Nephron progenitor cell (in vitro differentiated cells): ENCODE data around the gene XBP1.

ENCODE experiments used
- DNase-seq: peaks from one replicate; pipeline ENCODE4 v3.0.0; 2021
- H3K27ac Mint-ChIP-seq: 2 replicates; pipeline ENCODE4 v1.8.0; 2021; ENCODE audit warnings: mild to moderate bottlenecking, moderate library complexity, mixed read lengths
- H3K27me3 Mint-ChIP-seq: 2 replicates; pipeline ENCODE4 v1.8.0; 2021; ENCODE audit warnings: mild to moderate bottlenecking, low read depth, mixed read lengths; ENCODE audit not compliant: poor library complexity
- H3K36me3 Mint-ChIP-seq: 2 replicates; pipeline ENCODE4 v1.8.0; 2021; ENCODE audit warnings: low read depth, mixed read lengths
- H3K4me1 Mint-ChIP-seq: 2 replicates; pipeline ENCODE4 v1.8.0; 2021; ENCODE audit warnings: mixed read lengths
- H3K4me3 Mint-ChIP-seq: 2 replicates; pipeline ENCODE4 v1.8.0; 2021; ENCODE audit warnings: mild to moderate bottlenecking, moderate library complexity, mixed read lengths
- H3K9me3 Mint-ChIP-seq: 2 replicates; pipeline ENCODE4 v1.8.0; 2021; ENCODE audit warnings: mild to moderate bottlenecking, moderate library complexity, mixed read lengths
- CTCF ChIP-seq: fragments of 200-600 bp; sonication (generic); IDR thresholded peaks from 2 replicates; pipeline ENCODE4 v1.5.0; 2021; ENCODE audit warnings: antibody characterized with exemption

XBP1 gene

DNA sequence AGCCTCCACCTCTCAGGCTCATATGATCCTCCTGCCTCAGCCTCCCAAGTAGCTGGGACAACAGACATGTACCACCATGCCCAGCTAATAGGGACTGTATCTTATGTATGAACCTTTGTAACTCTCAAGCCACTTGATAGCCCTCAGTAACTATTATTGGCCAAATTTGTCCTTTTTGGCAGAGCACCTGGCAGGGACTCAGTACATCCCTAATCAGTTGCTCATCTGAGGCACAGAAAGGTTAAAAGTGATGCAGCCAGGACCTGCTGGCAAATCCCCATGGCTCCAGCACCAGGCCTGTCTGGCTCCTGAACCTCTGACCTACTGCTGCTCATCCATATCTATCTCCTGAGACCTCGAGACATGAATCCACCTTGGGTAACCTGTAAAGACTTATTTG is 21.1 kb upstream of the XBP1 start:
- no peak overlapping the region for H3K4me3 Mint-ChIP-seq
- H3K27me3 Mint-ChIP-seq: no peaks in the 10 kb centered on the region
- H3K4me1 Mint-ChIP-seq: peaks cover 36% of the 10 kb centered on the region
- no peaks in the 10 kb centered on the region for H3K9me3 Mint-ChIP-seq
- H3K36me3 Mint-ChIP-seq: peaks cover 5% of the 10 kb centered on the region
- no peak overlapping the region for H3K27ac Mint-ChIP-seq
- no peak for TF ChIP-seq CTCF
- DNase-seq: no peak

DNA sequence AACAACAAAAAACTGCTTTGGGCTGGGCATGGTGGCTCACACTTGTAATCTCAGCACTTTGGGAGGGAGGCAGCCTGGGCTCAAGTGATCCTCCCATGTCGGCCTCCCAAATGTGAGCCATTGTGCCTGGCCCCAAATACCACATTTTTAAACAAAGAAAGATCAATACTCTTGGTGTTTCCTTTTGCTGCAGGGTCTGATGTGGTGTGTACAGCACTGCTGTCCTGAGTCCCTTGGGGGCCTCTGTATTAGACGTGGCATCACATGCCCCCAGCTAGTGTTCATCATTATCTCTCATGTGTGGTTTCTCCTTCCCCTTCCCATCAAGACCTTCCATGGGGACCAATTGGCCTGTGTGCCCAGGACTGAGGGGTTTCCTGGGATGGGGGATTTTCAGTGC is 20.5 kb upstream of the XBP1 start:
- DNase-seq: no peak
- Mint-ChIP-seq H3K4me1 (peaks cover 36% of the 10 kb centered on the region), H3K4me3 (no peak overlapping the region), H3K9me3 (no peaks in the 10 kb centered on the region), H3K27me3 (no peaks in the 10 kb centered on the region), H3K36me3 (peaks cover 5% of the 10 kb centered on the region), H3K27ac (no peak overlapping the region)
- no peak for TF ChIP-seq CTCF

DNA sequence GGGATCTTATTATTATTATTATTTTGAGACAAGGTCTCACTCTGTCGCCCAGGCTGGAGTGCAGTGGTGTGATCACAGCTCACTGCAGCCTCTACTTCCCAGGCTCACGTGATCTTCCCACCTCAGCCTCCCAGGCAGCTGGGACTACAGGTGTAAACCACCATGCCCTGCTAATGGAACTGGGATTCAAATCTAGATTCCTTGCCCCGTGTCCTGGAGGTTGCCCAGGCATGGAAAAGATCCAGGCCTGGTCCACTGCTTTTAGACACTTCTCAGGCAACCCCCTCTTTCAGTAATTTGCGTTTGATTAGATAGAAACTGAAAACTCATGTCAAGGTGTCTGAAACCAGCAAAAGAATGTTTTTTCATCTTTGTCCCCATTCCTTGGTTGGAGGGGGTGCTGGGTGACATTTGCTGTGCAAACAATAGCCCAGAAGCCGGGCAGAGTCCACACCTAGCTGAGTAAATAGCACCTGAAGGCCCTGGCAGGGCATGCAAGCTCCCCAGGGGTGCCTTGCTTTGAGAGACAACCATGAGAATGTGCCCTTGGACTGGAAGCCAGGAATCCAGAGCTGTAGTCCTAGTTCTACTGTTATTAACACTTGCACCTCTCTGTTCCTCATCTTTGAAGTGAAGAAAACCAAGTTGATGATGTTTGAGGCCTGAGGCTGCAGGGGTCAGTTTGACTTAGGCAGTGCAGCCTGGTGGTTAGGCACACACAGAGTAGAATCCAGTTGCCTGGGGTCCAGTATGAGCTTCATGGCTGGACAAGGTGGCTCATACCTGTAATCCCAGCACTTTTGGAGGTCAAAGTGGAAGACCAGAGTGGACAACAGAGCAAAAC is 19.1 kb upstream of the XBP1 start:
- no peaks in the 10 kb centered on the region for H3K36me3 Mint-ChIP-seq
- no peak overlapping the region for H3K4me3 Mint-ChIP-seq
- no peak overlapping the region for H3K27ac Mint-ChIP-seq
- no peaks in the 10 kb centered on the region for H3K27me3 Mint-ChIP-seq
- TF ChIP-seq CTCF: no peak
- DNase-seq: no peak
- no peaks in the 10 kb centered on the region for H3K9me3 Mint-ChIP-seq
- peaks cover 45% of the 10 kb centered on the region for H3K4me1 Mint-ChIP-seq

DNA sequence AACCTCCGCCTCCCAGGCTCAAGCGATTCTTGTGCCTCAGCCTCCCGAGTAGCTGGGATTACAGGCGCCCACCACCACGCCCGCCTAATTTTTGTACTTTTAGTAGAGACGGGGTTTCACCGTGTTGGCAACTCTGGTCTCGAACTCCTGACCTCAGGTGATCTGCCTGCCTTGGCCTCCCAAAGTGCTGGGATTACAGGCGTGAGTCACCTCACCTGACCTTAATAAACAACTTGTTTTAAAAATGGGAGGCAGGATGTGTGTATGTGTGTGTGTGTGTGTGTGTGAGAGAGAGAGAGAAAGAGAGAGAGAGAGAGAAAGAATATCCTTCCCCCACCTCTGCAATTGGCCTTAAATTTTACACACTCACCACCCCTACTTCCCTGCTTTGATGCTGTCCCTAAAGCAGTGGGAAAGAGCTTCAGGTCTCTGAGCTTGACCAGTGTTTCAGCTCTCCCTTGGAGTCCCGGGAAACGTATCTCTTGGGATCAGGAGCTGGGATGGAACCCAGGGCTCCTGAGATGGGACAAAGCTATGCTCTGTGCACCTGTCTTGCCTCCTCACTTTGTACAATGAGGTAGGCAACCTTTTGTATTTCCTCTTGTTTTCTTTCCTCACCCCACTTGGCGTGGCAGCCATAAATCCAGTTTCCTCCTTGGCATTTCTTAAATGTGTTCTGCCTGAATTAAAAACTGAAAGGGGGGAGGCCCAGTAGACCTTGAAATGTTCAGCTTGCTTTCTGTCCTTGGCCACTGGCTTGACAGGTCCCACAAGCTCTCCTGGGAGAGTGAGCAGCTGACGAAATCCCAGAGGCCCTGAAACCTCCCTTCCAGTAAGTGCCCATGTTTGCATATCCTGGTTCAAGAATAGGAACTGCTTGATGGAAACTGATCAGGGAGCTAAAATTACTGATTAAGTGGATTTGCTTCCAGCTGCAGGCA is 17.8 kb upstream of the XBP1 start:
- H3K4me3 Mint-ChIP-seq: no peak overlapping the region
- no peaks in the 10 kb centered on the region for H3K27me3 Mint-ChIP-seq
- no peaks in the 10 kb centered on the region for H3K36me3 Mint-ChIP-seq
- H3K9me3 Mint-ChIP-seq: no peaks in the 10 kb centered on the region
- H3K27ac Mint-ChIP-seq: peak overlapping the region; percentile 90
- peaks cover 52% of the 10 kb centered on the region for H3K4me1 Mint-ChIP-seq
- TF ChIP-seq CTCF: no peak
- no peak for DNase-seq

- Mint-ChIP-seq H3K27ac (no peak overlapping the region), H3K9me3 (no peaks in the 10 kb centered on the region), H3K27me3 (no peaks in the 10 kb centered on the region), H3K36me3 (no peaks in the 10 kb centered on the region), H3K4me3 (no peak overlapping the region), H3K4me1 (peaks cover 53% of the 10 kb centered on the region)
- no peak for DNase-seq
- TF ChIP-seq CTCF: no peak
Observed at GRCh38 chr22:28817064-28817463, 16.7 kb upstream of the XBP1 start.
